OCI-M1 (cell line): Measurements from ENCODE around the gene LZIC.

Experiments
- DNase-seq: peaks from one replicate; lab custom pipeline; 2025; lab: John Stamatoyannopoulos, UW

Gene LZIC

DNA sequence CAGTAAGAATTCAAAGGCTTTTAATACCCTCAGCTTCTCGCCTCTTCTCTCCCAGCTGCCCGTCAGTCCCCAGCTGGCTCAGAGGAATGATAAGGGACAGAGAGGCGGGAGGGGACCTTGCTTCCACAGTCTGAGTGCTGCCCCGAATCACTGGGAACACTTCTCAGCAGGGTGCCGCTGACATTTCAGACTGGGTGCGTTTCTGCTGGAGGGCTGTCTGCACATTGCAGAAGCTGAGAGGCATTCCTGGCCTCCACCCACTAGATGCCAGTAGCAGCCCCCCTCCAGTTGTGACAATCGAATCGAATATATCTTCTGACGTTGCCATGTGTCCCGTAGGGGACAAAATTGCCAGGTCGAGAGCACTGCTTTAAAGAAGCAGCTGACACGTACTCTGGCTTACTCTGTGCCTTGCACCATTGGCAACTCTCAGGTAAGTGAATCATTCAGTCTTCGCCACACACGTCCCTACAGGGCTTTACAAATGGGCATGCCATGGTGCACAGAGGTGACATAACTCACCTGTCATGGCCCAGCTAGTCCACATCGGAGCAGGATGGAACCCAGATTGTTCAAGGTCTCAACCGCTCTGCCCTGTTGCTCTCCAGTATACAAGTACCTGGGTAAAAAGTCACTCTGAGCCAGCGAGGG is 57.0 kb downstream of the LZIC start:
- no peak for DNase-seq

DNA sequence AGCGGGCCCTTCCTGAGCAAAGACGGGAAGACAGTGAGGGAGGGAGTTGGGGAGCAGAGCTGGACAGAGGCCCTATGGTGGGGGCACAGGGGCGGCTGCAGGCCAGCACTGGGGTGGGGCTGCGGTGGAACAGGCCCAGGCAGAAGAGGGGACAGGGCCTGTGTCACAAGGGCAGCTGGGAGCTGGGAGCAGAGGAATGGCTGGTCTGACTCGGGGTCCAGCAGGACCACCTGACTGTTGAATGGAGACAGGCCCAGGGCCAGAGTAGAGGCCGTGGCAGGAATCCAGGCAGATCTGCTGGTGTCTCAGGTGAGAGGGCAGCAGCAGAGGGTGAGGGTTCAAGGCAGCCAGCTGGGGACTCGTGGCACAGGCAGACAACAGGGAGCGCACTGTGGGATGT is 58.4 kb downstream of the LZIC start:
- no peak for DNase-seq

DNA sequence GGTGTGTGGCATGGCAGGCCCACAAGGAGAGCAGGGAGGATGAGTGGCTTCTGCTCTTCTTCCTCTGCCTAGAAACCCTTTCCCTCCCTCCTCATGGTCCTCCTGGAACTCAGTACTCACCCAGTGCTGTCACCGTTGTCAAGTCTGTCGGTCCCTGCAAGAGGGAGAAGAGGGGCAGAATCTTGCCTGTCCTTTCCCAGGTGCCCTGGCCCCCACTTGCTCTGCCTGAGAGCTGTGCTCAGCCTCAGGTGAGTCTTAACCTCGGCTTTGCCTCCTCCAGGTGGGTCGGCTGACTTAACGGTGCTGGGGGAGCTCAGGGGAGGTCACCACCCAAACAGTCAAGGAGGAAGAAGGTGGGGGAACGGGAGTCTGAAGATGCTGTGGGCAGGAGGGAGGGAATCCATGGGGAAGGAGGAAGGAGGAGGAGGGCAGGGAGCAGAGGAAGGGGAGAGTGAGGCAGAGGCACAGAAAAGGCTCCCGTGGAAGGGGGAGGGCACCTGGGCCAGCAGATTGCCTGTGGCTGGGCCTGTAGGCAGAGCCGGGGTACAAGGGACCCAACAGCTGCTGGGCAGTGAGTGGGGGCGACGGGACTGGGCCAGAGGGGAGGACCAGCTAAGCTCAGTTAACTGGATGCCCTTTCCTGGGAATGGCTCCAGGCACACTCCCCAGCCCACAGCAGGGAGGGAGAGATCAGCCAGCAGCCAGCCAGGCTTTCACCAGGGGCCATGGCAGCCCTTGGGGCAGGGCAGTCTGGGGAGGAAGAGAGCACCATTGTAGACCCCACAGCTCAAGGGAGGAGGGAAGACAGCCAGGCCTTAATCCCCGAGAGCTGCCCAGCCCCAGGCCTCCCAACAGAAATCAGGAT is 59.4 kb downstream of the LZIC start:
- no peak for DNase-seq

DNA sequence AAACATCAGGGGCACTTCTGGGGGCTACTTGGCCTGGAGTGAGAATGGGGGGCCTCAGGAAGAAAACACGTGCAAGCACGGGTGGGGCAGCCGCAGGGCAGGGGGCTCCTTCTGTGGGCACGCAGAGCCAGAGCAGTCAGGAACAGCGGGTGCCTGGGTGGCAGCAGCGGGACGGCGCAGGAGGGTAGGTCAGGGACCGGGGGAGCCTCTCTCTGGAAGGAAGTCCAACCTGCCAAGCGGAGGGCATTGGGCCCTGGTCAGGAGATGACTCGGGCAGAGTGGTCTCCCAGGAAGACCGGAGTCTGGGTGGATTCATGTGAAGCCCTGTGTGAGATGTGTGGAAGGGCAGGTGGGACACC is 60.3 kb downstream of the LZIC start:
- no peak for DNase-seq

DNA sequence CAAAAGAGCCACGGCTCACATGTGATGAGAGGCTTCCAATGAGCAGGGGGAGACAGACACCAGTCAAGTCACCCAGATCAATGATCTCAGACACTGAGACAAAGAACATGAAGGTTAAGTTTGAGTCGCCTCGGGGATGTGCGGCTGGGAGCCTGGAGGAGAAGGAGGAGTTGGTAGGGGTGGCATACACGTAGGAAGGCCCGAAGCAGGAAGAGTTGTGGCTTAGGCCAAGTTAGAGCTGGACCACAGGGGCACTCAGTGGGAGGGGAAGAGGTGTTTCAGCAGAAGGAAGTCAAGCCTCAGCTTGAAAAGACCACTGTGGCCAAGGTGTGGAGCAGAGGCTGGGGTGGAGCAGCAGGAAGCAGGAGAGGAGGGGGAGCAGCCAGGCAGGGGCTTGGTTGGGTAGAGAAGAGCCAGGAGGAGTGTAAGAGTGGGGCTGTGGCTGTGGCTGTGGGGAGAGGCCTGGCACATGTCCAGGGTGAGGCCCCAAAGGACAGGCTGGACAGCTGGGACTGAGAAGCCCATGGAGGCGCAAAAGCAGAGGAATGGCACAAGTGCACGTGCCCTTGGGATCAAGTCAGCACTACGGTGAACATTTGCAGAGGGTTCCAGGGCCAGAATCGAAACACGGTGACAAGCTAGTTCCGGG is 60.8 kb downstream of the LZIC start:
- DNase-seq: no peak

DNA sequence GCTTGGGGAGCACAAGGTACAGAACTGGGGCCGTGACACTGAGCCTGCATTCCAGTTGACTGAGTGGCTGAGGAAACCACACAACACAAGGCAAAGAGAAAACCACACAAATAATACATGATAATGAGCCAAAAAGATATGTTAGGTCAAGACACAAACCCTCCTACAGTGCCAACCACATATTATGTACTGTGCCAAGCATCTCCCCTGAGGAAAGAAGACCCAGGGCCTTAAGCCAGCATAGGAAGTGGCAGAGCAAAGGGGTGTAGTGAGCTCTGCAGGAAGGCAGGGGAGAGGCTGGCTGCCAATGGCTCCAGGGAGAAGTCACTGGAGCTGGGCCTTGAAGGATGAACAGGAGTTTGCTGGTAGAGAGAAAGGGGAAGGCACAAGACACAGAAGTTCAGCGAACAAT is 61.3 kb downstream of the LZIC start:
- no peak for DNase-seq
